ENCODE measurements around the gene LRGUK. TPM values are rescaled to one million over a fixed set of nuclear protein-coding genes. Genes with fewer than 3 reads are reported as not detected.
A peak's percentile ranks its signal among the peaks of the same experiment; 100 is the strongest.

LRGUK gene
- total and polyA plus RNA-seq, 2 donors from 2014 or later: 0.19 to 3.8 TPM

- no peaks in the 10 kb centered on the region for H3K36me3 ChIP-seq (ENCODE audit: control insufficient read depth in 2 of 3, insufficient read depth in 3 of 3, low read length in 3 of 3)
- peak; percentile 67 to 76 (median 73) for DNase-seq
- FAIRE-seq: peak; percentile 51
These were observed 14.0 kb downstream of the LRGUK start for GRCh38 chr7:134140889-134141867.

GRCh38 chr7:134141868-134142264 lies 14.7 kb downstream of the LRGUK start:
- Histone ChIP-seq H3K4me1 (ENCODE audit: control insufficient read depth in 2 of 3, insufficient read depth in 2 of 3, low read depth in 1 of 3, low read length in 3 of 3) (no peaks in the 10 kb centered on the region), H3K4me3 (ENCODE audit: low read length in 3 of 3) (no peak overlapping the region), H3K27ac (ENCODE audit: low read depth in 2 of 2, low read length in 2 of 2) (no peak overlapping the region), H3K9me3 (ENCODE audit: control insufficient read depth in 2 of 3, insufficient read depth in 1 of 3, low read length in 3 of 3) (no peaks in the 10 kb centered on the region), H3K36me3 (ENCODE audit: control insufficient read depth in 2 of 3, insufficient read depth in 3 of 3, low read length in 3 of 3) (no peaks in the 10 kb centered on the region), H3K27me3 (ENCODE audit: control insufficient read depth, insufficient read depth, low read length) (no peaks in the 10 kb centered on the region), H3K9ac (ENCODE audit: low read length in 3 of 3) (no peak overlapping the region)
- intact Hi-C loops (cut with DNase I): no loop called here
- no peak for TF ChIP-seq CTCF (IDR thresholded peaks at IDR 0.05; ENCODE audit: borderline replicate concordance, extremely low read depth, insufficient read depth)
- FAIRE-seq: no peak
- DNase-seq: no peak

More at GRCh38 chr7:134140889-134141867, 14.0 kb downstream of the LRGUK start:
- Histone ChIP-seq H3K9ac (ENCODE audit: low read length in 3 of 3) (no peak overlapping the region), H3K4me3 (ENCODE audit: low read length in 3 of 3) (no peak overlapping the region), H3K9me3 (ENCODE audit: control insufficient read depth in 2 of 3, insufficient read depth in 1 of 3, low read length in 3 of 3) (no peaks in the 10 kb centered on the region), H3K27me3 (ENCODE audit: control insufficient read depth, insufficient read depth, low read length) (no peaks in the 10 kb centered on the region), H3K4me1 (ENCODE audit: control insufficient read depth in 2 of 3, insufficient read depth in 2 of 3, low read depth in 1 of 3, low read length in 3 of 3) (no peaks in the 10 kb centered on the region), H3K27ac (ENCODE audit: low read depth in 2 of 2, low read length in 2 of 2) (no peak overlapping the region)
- intact Hi-C loops (cut with DNase I): no loop called here
- TF ChIP-seq CTCF (IDR thresholded peaks at IDR 0.05; ENCODE audit: borderline replicate concordance, extremely low read depth, insufficient read depth): peak; percentile 81

GRCh38 chr7:134153493-134154136 lies 26.5 kb downstream of the LRGUK start:
- Histone ChIP-seq H3K9me3 (ENCODE audit: control insufficient read depth in 2 of 3, insufficient read depth in 1 of 3, low read length in 3 of 3) (no peaks in the 10 kb centered on the region), H3K4me3 (ENCODE audit: low read length in 3 of 3) (no peak overlapping the region), H3K9ac (ENCODE audit: low read length in 3 of 3) (no peak overlapping the region), H3K27ac (ENCODE audit: low read depth in 2 of 2, low read length in 2 of 2) (no peak overlapping the region), H3K36me3 (ENCODE audit: control insufficient read depth in 2 of 3, insufficient read depth in 3 of 3, low read length in 3 of 3) (no peaks in the 10 kb centered on the region), H3K27me3 (ENCODE audit: control insufficient read depth, insufficient read depth, low read length) (no peaks in the 10 kb centered on the region), H3K4me1 (ENCODE audit: control insufficient read depth in 2 of 3, insufficient read depth in 2 of 3, low read depth in 1 of 3, low read length in 3 of 3) (no peaks in the 10 kb centered on the region)
- TF ChIP-seq CTCF (IDR thresholded peaks at IDR 0.05; ENCODE audit: borderline replicate concordance, extremely low read depth, insufficient read depth): no peak
- intact Hi-C loops (cut with DNase I): no loop called here
- FAIRE-seq: no peak
- DNase-seq: peak in 2 of 5 donors; percentile 10 to 18

Data from kidney (tissue), 14 donors.